Right lobe of liver (tissue), 6 donors: ENCODE data around the gene ATPAF2. TPM values are rescaled to one million over a fixed set of nuclear protein-coding genes. Genes with fewer than 3 reads are reported as not detected.

Source experiments
- ATAC-seq, 4 donors: fragments of 200-7000 bp; cut with Tn5 transposase; one replicate each; pipeline ENCODE4 v1.9.1; 2020; ENCODE audit warnings: mild to moderate bottlenecking in 4 of 4, moderate library complexity in 4 of 4
- DNase-seq, 3 donors: peaks; one replicate each; pipeline ENCODE4 v3.0.0-alpha.2; 2020
- H3K27ac ChIP-seq, 3 donors: fragments of 200-600 bp; one replicate each; pipeline ENCODE4 v1.8.0; 2022
- H3K27me3 ChIP-seq, 2 donors: fragments of 200-600 bp; one replicate each; pipeline ENCODE4 v1.8.0; 2022
- H3K36me3 ChIP-seq, 4 donors: fragments of 200-600 bp; sonication (generic) in 1 of 4; one replicate each; pipeline versions ENCODE4 v1.5.1 to v1.8.0; 2017 to 2022; ENCODE audit warnings: control low read depth in 1 of 4
- H3K4me1 ChIP-seq, 4 donors: fragments of 200-600 bp; sonication (generic) in 1 of 4; one replicate each; pipeline versions ENCODE4 v1.5.1 to v1.8.0; 2017 to 2022; ENCODE audit warnings: control low read depth in 1 of 4
- H3K4me3 ChIP-seq, 3 donors: fragments of 200-600 bp; one replicate each; pipeline ENCODE4 v1.8.0; 2022
- H3K9me3 ChIP-seq, 4 donors: fragments of 200-600 bp; sonication (generic) in 1 of 4; one replicate each; pipeline versions ENCODE4 v1.5.1 to v1.8.0; 2017 to 2022; ENCODE audit warnings: control low read depth in 1 of 4
- POLR2A ChIP-seq: fragments of 450-650 bp; IDR thresholded peaks from one replicate; pipeline ENCODE4 v1.6.1; 2017; ENCODE audit warnings: antibody characterized with exemption, mild to moderate bottlenecking
- WGBS: methylation state at CpG from one replicate; pipeline ENCODE4 v1.1.6; 2018; ENCODE audit warnings: low coverage, low lambda C conversion rate; ENCODE audit not compliant: insufficient coverage; ENCODE audit errors: missing lambda C conversion rate; 5-methylcytosine and 5-hydroxymethylcytosine counted together
- intact Hi-C, 2 donors: fragments of 100-400 bp; cut with DNase I; formaldehyde crosslinking; loops; one replicate each; pipeline versions ENCODE4 v1.11.2 to v1.14.1; 2022
- total RNA-seq, 6 experiments: library from RNA; depleted of rRNA in 2 of 6; stranded (reverse); fragments of >200 nt in 2 of 6; fragmentation: NEBNext Ultra II Directional in 3 of 6; extraction: Animal tissue kit (Norgen Biotek cat#: 25700) in 3 of 6; gene quantifications; one replicate each; pipeline versions ENCODE4 v1.1.0 to v1.2.4, GENCODE V29; 2016 to 2023
- TF ChIP-seq, protein P1 (sequence below), 4 donors: fragments of 200-600 bp in 3 of 4; fragments of 450-650 bp in 1 of 4; IDR thresholded peaks; one replicate each; pipeline versions ENCODE4 v1.5.1 to v1.8.0; 2016 to 2022; ENCODE audit warnings: antibody characterized with exemption in 4 of 4, mild to moderate bottlenecking in 2 of 4
- donor health status: DM: no; HTN: yes; CAD: no.
- donor health status: DM: no; HTN: no; CAD: no.
- donor health status: DM: no; HTN: no; CAD: no.
- donor health status: DM: no; HTN: yes; CAD: no.
- donor health status: DM: no; HTN: yes; CAD: no.

Gene ATPAF2
- total RNA-seq, 6 experiments from 2014 or later, result 17.2 to 21.0 (median 19.2) TPM

DNA sequence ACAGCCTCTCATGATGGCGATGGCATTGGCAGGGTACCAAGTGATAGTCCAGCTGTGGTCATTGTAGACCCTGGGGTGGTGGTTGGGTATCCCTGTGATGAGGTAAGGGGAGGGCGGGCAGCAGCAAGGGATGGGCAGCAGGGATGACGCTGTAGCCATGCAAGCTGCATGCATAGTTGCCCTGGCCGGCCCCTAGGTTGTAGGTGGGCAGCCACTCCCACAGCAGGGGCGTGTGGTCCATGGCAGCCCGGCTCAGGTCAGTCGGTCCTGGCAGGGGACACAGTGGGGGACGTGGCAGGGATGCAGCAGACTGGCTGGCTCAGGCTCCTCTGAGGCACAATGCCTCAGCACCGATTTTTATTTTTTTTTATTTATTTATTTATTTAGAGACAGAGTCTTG lies 57.6 kb downstream of the ATPAF2 start:
- no peaks in the 10 kb centered on the region for H3K36me3 ChIP-seq
- H3K27ac ChIP-seq, result no peak overlapping the region
- H3K4me3 ChIP-seq, result no peak overlapping the region
- DNase-seq (no peak), ATAC-seq (no peak)
- 62% methylated on average over 2 of the region's 9 CpGs for WGBS
- H3K9me3 ChIP-seq, result no peaks in the 10 kb centered on the region
- intact Hi-C loops, result no loop called here
- TF ChIP-seq, protein P1, sequence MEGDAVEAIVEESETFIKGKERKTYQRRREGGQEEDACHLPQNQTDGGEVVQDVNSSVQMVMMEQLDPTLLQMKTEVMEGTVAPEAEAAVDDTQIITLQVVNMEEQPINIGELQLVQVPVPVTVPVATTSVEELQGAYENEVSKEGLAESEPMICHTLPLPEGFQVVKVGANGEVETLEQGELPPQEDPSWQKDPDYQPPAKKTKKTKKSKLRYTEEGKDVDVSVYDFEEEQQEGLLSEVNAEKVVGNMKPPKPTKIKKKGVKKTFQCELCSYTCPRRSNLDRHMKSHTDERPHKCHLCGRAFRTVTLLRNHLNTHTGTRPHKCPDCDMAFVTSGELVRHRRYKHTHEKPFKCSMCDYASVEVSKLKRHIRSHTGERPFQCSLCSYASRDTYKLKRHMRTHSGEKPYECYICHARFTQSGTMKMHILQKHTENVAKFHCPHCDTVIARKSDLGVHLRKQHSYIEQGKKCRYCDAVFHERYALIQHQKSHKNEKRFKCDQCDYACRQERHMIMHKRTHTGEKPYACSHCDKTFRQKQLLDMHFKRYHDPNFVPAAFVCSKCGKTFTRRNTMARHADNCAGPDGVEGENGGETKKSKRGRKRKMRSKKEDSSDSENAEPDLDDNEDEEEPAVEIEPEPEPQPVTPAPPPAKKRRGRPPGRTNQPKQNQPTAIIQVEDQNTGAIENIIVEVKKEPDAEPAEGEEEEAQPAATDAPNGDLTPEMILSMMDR (IDR thresholded peaks at IDR 0.05), result no peak
- no peak for TF ChIP-seq POLR2A
- no peaks in the 10 kb centered on the region for H3K4me1 ChIP-seq
- H3K27me3 ChIP-seq, result no peaks in the 10 kb centered on the region

DNA sequence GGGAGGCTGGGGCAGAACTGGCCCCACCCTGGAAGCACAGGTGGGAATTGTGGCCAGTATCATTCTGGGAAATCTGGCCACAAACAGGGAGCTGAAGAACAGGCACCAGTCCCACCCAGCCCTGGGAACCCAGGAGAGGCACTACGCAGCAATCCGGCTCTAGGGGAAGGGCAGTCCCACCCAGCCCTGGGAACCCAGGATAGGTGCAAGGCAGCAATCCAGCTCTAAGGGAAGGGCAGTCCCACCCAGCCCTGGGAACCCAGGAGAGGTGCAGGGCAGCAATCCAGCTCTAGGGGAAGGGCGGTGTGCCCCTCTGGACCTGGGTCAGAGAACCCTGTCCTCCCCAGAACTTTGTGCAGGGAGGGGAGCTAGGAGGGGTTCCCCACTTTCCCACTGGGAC lies 59.2 kb downstream of the ATPAF2 start:
- no peak overlapping the region for H3K4me3 ChIP-seq
- H3K27me3 ChIP-seq, result no peaks in the 10 kb centered on the region
- H3K27ac ChIP-seq, result no peak overlapping the region
- WGBS, result 60% methylated on average over 1 of the region's 3 CpGs
- no peaks in the 10 kb centered on the region for H3K9me3 ChIP-seq
- intact Hi-C loops, result no loop called here
- no peak for DNase-seq
- no peaks in the 10 kb centered on the region for H3K36me3 ChIP-seq
- H3K4me1 ChIP-seq, result no peaks in the 10 kb centered on the region
- no peak for ATAC-seq
- no peak for TF ChIP-seq POLR2A
- TF ChIP-seq, protein P1 (IDR thresholded peaks at IDR 0.05), result no peak

DNA sequence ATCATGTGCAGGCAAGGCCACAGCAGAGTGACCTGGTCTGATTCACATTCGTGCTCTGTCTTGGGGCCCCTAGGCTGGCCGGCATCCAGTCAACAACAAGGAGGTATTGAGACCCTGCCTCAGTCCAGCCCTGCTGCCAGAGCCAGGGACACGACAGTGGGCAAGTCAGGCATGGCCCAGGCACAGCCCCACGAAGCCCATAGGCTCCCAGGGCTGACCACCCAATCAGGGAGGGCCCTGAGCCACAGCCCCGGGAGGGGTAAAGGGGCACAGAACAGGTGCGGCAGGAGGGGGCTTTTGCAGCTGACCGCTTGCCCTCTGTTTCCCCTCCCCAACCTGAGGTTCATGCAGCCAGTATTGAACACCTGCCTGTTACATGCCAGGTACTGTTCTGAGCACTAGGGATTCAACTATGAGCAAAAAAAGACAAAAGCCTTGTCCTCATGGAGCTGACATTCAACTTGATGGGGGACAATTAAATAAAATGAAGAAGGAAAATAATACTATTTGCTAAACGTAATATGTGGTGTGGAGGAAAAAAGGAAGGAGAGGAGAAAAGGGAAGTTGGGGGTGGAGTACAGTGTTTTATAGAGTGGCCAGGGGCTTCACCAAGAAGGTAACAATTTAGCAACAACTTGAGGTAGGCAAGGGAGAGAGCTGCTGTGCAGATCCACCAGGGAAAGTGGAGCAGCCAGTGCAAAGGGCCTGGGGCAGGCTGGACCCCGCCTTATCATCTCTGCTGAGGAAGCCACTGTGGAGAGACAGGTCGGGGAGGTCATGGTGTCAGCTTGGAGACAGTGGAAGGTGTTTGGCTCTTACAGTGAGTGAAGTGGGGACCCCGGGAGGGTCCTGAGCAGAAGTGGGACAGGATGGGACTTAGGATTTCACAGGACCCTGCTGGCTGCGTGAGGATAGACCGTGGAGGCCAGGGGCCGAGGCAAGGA lies 60.2 kb downstream of the ATPAF2 start:
- Histone ChIP-seq H3K27me3 (no peaks in the 10 kb centered on the region), H3K9me3 (no peaks in the 10 kb centered on the region), H3K4me1 (no peaks in the 10 kb centered on the region), H3K36me3 (no peaks in the 10 kb centered on the region), H3K27ac (no peak overlapping the region), H3K4me3 (no peak overlapping the region)
- intact Hi-C loops, result no loop called here
- DNase-seq (no peak), ATAC-seq (peak in 1 of 4 donors; percentile 10)
- TF ChIP-seq, protein P1 (IDR thresholded peaks at IDR 0.05), result no peak
- TF ChIP-seq POLR2A, result no peak
- 59% methylated on average over 2 of the region's 14 CpGs for WGBS

DNA sequence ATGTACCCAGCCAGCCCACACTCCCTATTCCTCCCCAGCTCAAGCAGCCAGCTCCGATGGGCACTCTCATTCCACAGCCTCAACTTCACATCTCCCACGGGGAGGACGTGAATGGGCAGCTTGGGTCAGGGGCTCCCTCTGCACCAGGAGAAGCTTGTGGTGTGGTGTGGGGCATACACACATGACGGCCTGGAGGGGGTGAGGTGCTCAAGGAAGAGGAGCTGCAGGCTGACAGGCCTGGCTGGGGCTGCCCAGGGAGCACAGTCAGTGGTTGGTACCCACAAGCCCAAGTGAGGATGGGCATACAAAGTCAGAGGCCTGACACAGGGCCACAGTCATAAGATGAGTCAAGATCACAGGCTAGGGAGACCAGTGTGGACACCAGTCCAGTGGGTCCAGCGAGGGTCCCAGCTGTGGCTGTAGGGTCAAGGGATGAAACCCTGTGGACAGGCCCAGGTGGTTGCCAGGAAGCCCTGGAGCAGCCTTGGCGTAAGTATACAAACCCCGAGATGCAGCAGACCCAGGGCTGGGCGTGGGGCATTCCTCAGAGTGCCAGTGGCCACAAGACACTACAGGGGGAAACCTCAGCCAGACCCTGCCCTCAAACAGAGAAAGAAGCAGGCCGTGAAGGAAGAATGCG lies 61.9 kb downstream of the ATPAF2 start:
- WGBS, result 75% methylated on average over 7 of the region's 10 CpGs
- intact Hi-C loops, result no loop called here

More for the DNA sequence above, 61.9 kb downstream of the ATPAF2 start:
- no peaks in the 10 kb centered on the region for H3K9me3 ChIP-seq
- no peak for DNase-seq
- ATAC-seq, result no peak
- peaks cover 0 to 5% (median 0%) of the 10 kb centered on the region in 4 donors for H3K4me1 ChIP-seq
- no peak for TF ChIP-seq POLR2A
- TF ChIP-seq, protein P1 (IDR thresholded peaks at IDR 0.05), result no peak
- no peaks in the 10 kb centered on the region for H3K36me3 ChIP-seq
- H3K4me3 ChIP-seq, result no peak overlapping the region
- no peaks in the 10 kb centered on the region for H3K27me3 ChIP-seq
- H3K27ac ChIP-seq, result no peak overlapping the region
